ENCODE data around the gene AKAP6.

Gene AKAP6

DNA sequence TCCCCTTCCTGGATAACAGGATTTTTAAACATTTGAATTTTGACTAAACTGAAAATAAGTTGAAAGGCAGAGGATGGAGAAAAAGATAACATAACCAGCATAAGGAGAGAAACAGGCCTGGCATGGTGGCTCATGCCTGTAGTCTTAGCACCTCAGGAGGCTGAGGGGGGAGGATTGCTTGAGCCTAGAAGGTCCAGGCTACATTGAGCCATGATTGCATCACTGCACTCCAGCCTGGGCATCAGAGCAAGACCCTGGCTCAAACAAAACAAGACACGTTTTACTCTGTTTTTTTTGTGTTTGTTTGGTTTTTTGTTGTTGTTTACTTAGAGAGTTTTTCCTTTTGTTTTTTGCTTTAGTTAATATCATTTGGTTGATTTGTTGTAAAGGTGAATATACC, 8.7 kb downstream of the AKAP6 start:
- Mint-ChIP-seq H3K4me1 (no peaks in the 10 kb centered on the region), H3K27ac (no peak overlapping the region)
- TF ChIP-seq, protein P1, sequence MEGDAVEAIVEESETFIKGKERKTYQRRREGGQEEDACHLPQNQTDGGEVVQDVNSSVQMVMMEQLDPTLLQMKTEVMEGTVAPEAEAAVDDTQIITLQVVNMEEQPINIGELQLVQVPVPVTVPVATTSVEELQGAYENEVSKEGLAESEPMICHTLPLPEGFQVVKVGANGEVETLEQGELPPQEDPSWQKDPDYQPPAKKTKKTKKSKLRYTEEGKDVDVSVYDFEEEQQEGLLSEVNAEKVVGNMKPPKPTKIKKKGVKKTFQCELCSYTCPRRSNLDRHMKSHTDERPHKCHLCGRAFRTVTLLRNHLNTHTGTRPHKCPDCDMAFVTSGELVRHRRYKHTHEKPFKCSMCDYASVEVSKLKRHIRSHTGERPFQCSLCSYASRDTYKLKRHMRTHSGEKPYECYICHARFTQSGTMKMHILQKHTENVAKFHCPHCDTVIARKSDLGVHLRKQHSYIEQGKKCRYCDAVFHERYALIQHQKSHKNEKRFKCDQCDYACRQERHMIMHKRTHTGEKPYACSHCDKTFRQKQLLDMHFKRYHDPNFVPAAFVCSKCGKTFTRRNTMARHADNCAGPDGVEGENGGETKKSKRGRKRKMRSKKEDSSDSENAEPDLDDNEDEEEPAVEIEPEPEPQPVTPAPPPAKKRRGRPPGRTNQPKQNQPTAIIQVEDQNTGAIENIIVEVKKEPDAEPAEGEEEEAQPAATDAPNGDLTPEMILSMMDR (IDR thresholded peaks at IDR 0.05) = no peak

GRCh38 chr14:32339188-32339587, 10.1 kb downstream of the AKAP6 start:
- Mint-ChIP-seq H3K27me3 (ENCODE audit: low read depth, poor library complexity) (peaks cover 7% of the 10 kb centered on the region), H3K4me1 (no peaks in the 10 kb centered on the region), H3K4me3 (no peak overlapping the region), H3K27ac (no peak overlapping the region), H3K36me3 (ENCODE audit: low read depth) (no peaks in the 10 kb centered on the region), H3K9me3 (no peaks in the 10 kb centered on the region)
- TF ChIP-seq, protein P1 (IDR thresholded peaks at IDR 0.05) = no peak
- DNase-seq = no peak

More for the DNA sequence above, 8.7 kb downstream of the AKAP6 start:
- Mint-ChIP-seq H3K36me3 (ENCODE audit: low read depth) (no peaks in the 10 kb centered on the region), H3K4me3 (no peak overlapping the region), H3K9me3 (no peaks in the 10 kb centered on the region), H3K27me3 (ENCODE audit: low read depth, poor library complexity) (peaks cover 5% of the 10 kb centered on the region)
- DNase-seq = no peak

DNA sequence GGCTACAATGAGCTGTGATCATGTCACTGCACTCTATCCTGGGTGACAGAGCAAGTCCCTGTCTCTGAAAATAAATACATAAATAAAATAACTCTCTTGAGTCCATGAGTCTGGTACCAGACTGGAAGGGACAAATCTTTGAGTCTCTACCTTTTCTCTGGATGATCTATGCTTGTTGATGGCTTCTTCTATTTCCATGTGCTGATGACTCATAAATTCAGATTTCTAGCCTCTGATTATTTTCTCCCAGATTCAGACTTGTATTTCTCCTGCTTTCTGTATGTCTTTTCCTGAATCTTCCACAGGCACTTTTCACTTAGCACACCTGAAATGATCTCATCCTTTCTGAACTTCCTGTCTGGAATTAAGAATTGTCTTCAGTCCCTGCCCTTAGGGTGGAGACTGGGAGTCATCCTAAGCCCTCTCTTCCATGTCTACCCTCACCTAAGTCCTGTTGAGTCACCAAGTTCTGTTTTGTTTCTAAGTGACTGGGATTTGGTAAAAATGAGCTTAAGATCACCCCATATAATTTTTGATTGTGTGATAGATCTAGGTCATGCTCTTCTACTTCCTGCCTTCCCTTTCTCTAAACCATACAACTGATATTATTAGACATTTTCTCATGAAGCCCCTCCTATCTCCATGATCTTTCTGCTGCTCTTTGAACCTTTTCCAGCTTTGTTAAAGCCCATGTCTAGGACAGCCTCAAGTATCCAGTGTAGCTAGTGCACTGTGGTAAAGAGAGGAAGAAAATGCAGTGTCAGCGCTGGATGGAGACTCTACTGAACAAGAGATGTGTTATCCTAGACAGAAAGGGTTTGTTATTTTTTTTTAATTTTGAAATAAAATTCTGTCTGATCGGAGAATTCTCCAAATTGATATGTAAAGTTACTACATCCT, 13.1 kb downstream of the AKAP6 start:
- Mint-ChIP-seq H3K9me3 (no peaks in the 10 kb centered on the region), H3K27me3 (ENCODE audit: low read depth, poor library complexity) (peaks cover 3% of the 10 kb centered on the region), H3K27ac (no peak overlapping the region), H3K4me1 (peaks cover 6% of the 10 kb centered on the region), H3K36me3 (ENCODE audit: low read depth) (no peaks in the 10 kb centered on the region), H3K4me3 (no peak overlapping the region)
- TF ChIP-seq, protein P1 (IDR thresholded peaks at IDR 0.05) = no peak
- no peak for DNase-seq

GRCh38 chr14:32342847-32343194, 13.7 kb downstream of the AKAP6 start:
- peaks cover 6% of the 10 kb centered on the region for H3K4me1 Mint-ChIP-seq

DNA sequence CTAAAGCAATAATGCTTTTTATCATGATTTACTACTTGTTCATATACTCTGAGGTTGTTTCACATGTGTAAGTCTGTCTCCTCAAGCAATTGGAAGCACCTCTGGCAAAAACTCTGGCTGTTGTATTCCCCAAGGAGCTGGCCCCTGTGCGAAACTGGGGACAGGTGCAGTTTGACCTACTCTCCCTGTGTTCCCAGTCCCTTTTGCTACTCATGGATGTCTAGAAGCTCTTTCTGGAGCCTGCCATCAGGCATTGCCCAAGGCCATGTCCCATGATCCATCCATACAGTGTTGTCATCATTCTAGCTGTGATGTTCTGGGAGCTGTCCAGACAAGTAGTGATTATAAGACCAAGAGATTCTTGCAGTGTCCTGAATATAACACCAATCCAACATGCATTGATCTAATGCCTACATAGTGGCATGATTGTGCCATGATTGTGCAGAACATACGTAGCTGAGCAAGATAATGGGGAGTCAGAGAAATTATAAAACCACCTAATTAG, 14.9 kb downstream of the AKAP6 start:
- Mint-ChIP-seq H3K4me1 (peaks cover 6% of the 10 kb centered on the region), H3K36me3 (ENCODE audit: low read depth) (no peaks in the 10 kb centered on the region), H3K9me3 (no peaks in the 10 kb centered on the region), H3K4me3 (no peak overlapping the region), H3K27me3 (ENCODE audit: low read depth, poor library complexity) (peaks cover 3% of the 10 kb centered on the region), H3K27ac (peak overlapping the region; percentile 13)
- TF ChIP-seq, protein P1 (IDR thresholded peaks at IDR 0.05) = no peak
- DNase-seq = no peak

More at GRCh38 chr14:32342847-32343194, 13.7 kb downstream of the AKAP6 start:
- Mint-ChIP-seq H3K9me3 (no peaks in the 10 kb centered on the region), H3K27ac (no peak overlapping the region), H3K27me3 (ENCODE audit: low read depth, poor library complexity) (peaks cover 3% of the 10 kb centered on the region), H3K4me3 (no peak overlapping the region), H3K36me3 (ENCODE audit: low read depth) (no peaks in the 10 kb centered on the region)
- TF ChIP-seq, protein P1 (IDR thresholded peaks at IDR 0.05) = no peak
- no peak for DNase-seq
